BLaER1 treated with 17β-estradiol and CSF1 and Interleukin-3, amounts not matched to agents 10 nM and 100 nM (cell line): Measurements from ENCODE around the gene SIX5.

Experiments used
- H3K27ac ChIP-seq, 11 experiments: shearing (Covaris generic); formaldehyde crosslinking; 2 replicates each; pipeline ENCODE4 v1.8.1; 2022
- H3K27me3 ChIP-seq, 11 experiments: shearing (Covaris generic); formaldehyde crosslinking; 2 replicates each; pipeline ENCODE4 v1.8.1; 2022
- H3K36me3 ChIP-seq, 11 experiments: shearing (Covaris generic); formaldehyde crosslinking; 2 replicates each; pipeline ENCODE4 v1.8.1; 2022
- H3K4me1 ChIP-seq, 10 experiments: shearing (Covaris generic); formaldehyde crosslinking; 2 replicates each; pipeline ENCODE4 v1.8.1; 2022
- H3K4me2 ChIP-seq, 11 experiments: shearing (Covaris generic); formaldehyde crosslinking; 2 replicates each; pipeline ENCODE4 v1.8.1; 2022
- H3K4me3 ChIP-seq, 10 experiments: shearing (Covaris generic); formaldehyde crosslinking; 2 replicates each; pipeline ENCODE4 v1.8.1; 2022
- H3K9ac ChIP-seq, 11 experiments: shearing (Covaris generic); formaldehyde crosslinking; 2 replicates each; pipeline ENCODE4 v1.8.1; 2022
- H3K9me3 ChIP-seq, 11 experiments: shearing (Covaris generic); formaldehyde crosslinking; replicated peaks in 1 of 11; 2 replicates each; pipeline ENCODE4 v1.8.1; 2022
- H4K20me1 ChIP-seq, 11 experiments: shearing (Covaris generic); formaldehyde crosslinking; 2 replicates each; pipeline ENCODE4 v1.8.1; 2022
- Cebpa-rat ChIP-seq, 11 experiments: shearing (Covaris generic); IDR thresholded peaks; 2 replicates each; pipeline ENCODE4 v1.8.1; 2022

Gene SIX5

GRCh38 chr19:45789035-45789786 lies 20.2 kb upstream of the SIX5 start:
- TF ChIP-seq Cebpa-rat (IDR thresholded peaks at IDR 0.05) = no peak
- Histone ChIP-seq H3K27ac (no peak overlapping the region), H4K20me1 (peaks cover 78 to 86% (median 80%) of the 10 kb centered on the region in 11 experiments)

GRCh38 chr19:45786533-45786894 lies 17.5 kb upstream of the SIX5 start:
- Histone ChIP-seq H3K4me1 (peaks cover 13 to 32% (median 20%) of the 10 kb centered on the region in 10 experiments), H4K20me1 (peaks cover 87 to 100% (median 95%) of the 10 kb centered on the region in 11 experiments), H3K4me2 (no peak overlapping the region), H3K4me3 (no peak overlapping the region), H3K9me3 (no peaks in the 10 kb centered on the region), H3K27me3 (peaks cover 31 to 91% (median 64%) of the 10 kb centered on the region in 11 experiments), H3K36me3 (peaks cover 43 to 72% (median 54%) of the 10 kb centered on the region in 11 experiments), H3K9ac (no peak overlapping the region), H3K27ac (no peak overlapping the region)
- TF ChIP-seq Cebpa-rat (IDR thresholded peaks at IDR 0.05) = no peak

More at GRCh38 chr19:45789035-45789786, 20.2 kb upstream of the SIX5 start:
- H3K4me3 ChIP-seq = no peak overlapping the region
- no peak overlapping the region for H3K9ac ChIP-seq
- 0 out of 22 replicates have a peak overlapping the region, but pooled peaks of 1 of the 11 experiments have one; percentile 94 for H3K4me2 ChIP-seq
- peaks cover 43 to 63% (median 53%) of the 10 kb centered on the region in 11 experiments for H3K36me3 ChIP-seq
- peaks cover 32 to 44% (median 37%) of the 10 kb centered on the region in 10 experiments for H3K4me1 ChIP-seq
- no peaks in the 10 kb centered on the region for H3K9me3 ChIP-seq
- H3K27me3 ChIP-seq = peaks cover 31 to 69% (median 61%) of the 10 kb centered on the region in 11 experiments

- no peak overlapping the region for H3K9ac ChIP-seq
- peaks cover 10 to 32% (median 20%) of the 10 kb centered on the region in 10 experiments for H3K4me1 ChIP-seq
- no peak overlapping the region for H3K27ac ChIP-seq
- TF ChIP-seq Cebpa-rat (IDR thresholded peaks at IDR 0.05) = no peak
- H3K4me2 ChIP-seq = no peak overlapping the region
- H3K36me3 ChIP-seq = peaks cover 43 to 72% (median 54%) of the 10 kb centered on the region in 11 experiments
- no peak overlapping the region for H3K4me3 ChIP-seq
- peaks cover 87 to 100% (median 95%) of the 10 kb centered on the region in 11 experiments for H4K20me1 ChIP-seq
- H3K27me3 ChIP-seq = peaks cover 31 to 96% (median 63%) of the 10 kb centered on the region in 11 experiments
- no peaks in the 10 kb centered on the region for H3K9me3 ChIP-seq
These were observed 16.9 kb upstream of the SIX5 start for GRCh38 chr19:45785781-45786532.

DNA sequence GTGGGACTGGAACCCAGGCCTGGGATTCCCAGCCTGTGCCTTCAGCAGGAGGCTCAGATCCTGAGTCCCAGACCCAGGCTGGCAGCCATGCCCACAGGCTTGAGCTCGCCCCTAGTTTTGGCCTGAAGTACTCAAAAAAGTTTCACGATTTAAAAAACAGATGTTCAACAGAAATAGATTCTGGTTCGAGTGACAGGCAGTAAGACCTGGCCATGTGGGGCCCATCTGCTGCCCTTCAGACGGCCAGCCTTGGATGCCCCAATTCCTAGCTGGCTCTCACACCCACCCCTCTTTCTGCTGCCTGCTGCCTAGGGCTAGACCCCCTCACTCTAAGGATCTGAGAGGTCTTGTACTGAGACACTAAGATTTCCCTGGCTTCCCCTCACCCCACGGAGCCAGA lies 16.0 kb upstream of the SIX5 start:
- no peak overlapping the region for H3K27ac ChIP-seq
- no peak overlapping the region for H3K9ac ChIP-seq
- H3K9me3 ChIP-seq = no peaks in the 10 kb centered on the region
- H3K4me1 ChIP-seq = peaks cover 7 to 28% (median 17%) of the 10 kb centered on the region in 10 experiments; a peak in 18 of 20 replicates
- H4K20me1 ChIP-seq = peaks cover 87 to 100% (median 95%) of the 10 kb centered on the region in 11 experiments
- TF ChIP-seq Cebpa-rat (IDR thresholded peaks at IDR 0.05) = no peak
- H3K27me3 ChIP-seq = peaks cover 32 to 98% (median 63%) of the 10 kb centered on the region in 11 experiments
- H3K36me3 ChIP-seq = peaks cover 42 to 66% (median 49%) of the 10 kb centered on the region in 11 experiments
- H3K4me3 ChIP-seq = no peak overlapping the region
- no peak overlapping the region for H3K4me2 ChIP-seq

GRCh38 chr19:45784096-45784495 lies 15.0 kb upstream of the SIX5 start:
- Histone ChIP-seq H3K9ac (no peak overlapping the region), H4K20me1 (peaks cover 85 to 100% (median 93%) of the 10 kb centered on the region in 11 experiments), H3K4me2 (no peak overlapping the region), H3K36me3 (peaks cover 32 to 56% (median 39%) of the 10 kb centered on the region in 11 experiments), H3K4me3 (no peak overlapping the region), H3K4me1 (peaks cover 10 to 32% (median 21%) of the 10 kb centered on the region in 10 experiments), H3K9me3 (no peaks in the 10 kb centered on the region), H3K27ac (no peak overlapping the region), H3K27me3 (peaks cover 30 to 98% (median 57%) of the 10 kb centered on the region in 11 experiments)
- no peak for TF ChIP-seq Cebpa-rat (IDR thresholded peaks at IDR 0.05)

DNA sequence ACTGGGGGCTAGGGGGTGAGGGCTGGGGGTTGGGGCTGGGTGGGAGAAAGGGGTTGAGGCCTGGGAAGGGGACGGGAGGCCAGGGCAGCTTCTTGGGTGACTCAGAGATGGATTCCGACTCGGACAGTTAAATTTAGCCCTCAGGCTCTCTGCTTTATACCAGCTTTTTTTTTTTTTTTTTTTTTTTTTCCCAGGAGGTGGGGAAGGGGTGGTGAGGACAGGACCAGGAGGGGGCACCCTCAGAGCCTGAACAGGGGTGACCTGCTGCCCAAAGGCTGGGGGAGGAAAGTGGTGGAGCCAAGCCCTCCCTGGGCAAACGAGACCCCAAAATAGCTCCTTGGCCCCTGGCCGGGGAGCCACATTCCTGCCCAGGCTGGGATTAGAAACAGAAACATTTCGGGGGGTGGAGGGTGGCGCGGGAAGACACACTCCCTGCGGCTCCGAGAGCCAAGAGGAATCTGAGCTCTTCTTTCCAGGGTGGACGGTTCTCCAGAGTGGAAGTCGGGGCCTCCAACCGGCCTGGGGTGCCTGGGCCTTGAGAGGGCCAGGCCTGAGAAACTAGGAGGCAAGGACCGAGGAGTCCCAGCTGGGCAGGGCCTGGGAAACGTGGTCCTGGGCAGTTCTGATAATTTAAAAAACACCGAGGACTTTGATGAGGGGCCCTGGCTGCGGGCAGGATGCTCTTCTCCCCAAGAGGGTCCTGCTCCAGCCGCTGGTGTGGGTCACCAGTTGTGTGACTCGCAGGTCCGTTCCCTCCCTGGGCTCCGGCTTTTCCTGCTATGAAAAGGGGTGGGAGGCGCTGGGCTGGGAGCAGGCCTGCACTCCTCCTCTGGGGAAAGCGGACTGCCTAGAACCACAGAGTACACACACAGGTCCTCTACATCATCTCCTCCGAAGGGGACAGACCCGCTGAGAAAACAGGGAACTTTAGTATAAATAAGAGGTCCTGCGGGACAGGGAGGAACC lies 14.1 kb upstream of the SIX5 start:
- no peak for TF ChIP-seq Cebpa-rat (IDR thresholded peaks at IDR 0.05)
- Histone ChIP-seq H3K27me3 (peaks cover 21 to 98% (median 47%) of the 10 kb centered on the region in 11 experiments), H3K4me1 (peaks cover 20 to 41% (median 30%) of the 10 kb centered on the region in 10 experiments), H3K4me2 (no peak overlapping the region), H4K20me1 (peaks cover 84 to 100% (median 93%) of the 10 kb centered on the region in 11 experiments), H3K4me3 (no peak overlapping the region), H3K36me3 (peaks cover 22 to 49% (median 30%) of the 10 kb centered on the region in 11 experiments), H3K9ac (no peak overlapping the region), H3K9me3 (no peaks in the 10 kb centered on the region), H3K27ac (no peak overlapping the region)

DNA sequence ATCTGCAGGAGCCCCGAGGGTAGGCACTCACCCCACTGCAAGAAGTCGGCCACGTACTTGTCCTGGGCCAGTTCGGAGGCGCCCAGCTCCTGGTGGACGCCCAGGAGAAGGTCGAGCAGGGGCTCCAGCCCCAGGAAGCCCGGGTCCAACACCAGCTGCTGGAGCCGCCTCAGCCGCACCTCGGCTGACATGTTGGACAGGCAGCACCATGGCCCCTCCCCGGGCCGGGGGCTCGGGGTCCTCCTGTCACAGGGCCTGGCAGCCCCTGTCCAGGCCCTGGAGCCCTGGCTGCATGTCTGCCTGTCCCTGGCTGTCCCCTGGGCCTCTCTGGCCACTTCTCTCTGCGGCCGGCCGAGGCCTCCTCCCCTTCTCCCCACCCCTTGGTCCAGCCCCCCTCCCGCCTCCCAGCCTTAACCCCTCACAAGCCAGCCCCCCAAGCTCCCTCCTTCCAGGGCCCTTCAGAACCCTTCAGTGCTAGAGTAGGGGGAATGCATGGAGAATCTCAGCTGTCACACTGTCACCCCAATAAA lies 13.2 kb upstream of the SIX5 start, which contains the start of gene DMPK:
TSS of gene DMPK (minus strand) at position 329 of the 530 bp plus-strand sequence. CDS start at position 191, 138 bp downstream.
- TF ChIP-seq Cebpa-rat (IDR thresholded peaks at IDR 0.05) = no peak
- no peaks in the 10 kb centered on the region for H3K9me3 ChIP-seq
- no peak within 1 kb of the TSS for H3K9ac ChIP-seq
- peaks cover 23 to 41% (median 33%) of the 10 kb centered on the region in 10 experiments for H3K4me1 ChIP-seq
- H3K27ac ChIP-seq = no peak within 1 kb of the TSS
- H4K20me1 ChIP-seq = peaks cover 75 to 100% (median 93%) of the 10 kb centered on the region in 11 experiments
- peak within 1 kb of the TSS in 8 of 11 experiments; percentile 18 to 75 (median 59); a peak in 13 of 22 replicates for H3K4me2 ChIP-seq
- peaks cover 14 to 98% (median 39%) of the 10 kb centered on the region in 11 experiments; a peak in 20 of 22 replicates for H3K27me3 ChIP-seq
- H3K36me3 ChIP-seq = peaks cover 19 to 49% (median 27%) of the 10 kb centered on the region in 11 experiments
- H3K4me3 ChIP-seq = no peak within 1 kb of the TSS
